Choroid plexus epithelial cell (primary cell): ENCODE data around the gene BCL2L11.

Experiments used
- DNase-seq: peaks from one replicate; pipeline ENCODE4 v3.0.0-alpha.2; 2010; ENCODE audit warnings: low read depth
- H3K4me3 ChIP-seq: 2 replicates; pipeline ENCODE4 v1.5.1; 2011; ENCODE audit warnings: low read depth, mild to moderate bottlenecking, control low read depth, low read length, moderate library complexity
- TF ChIP-seq, protein P1 (sequence below): conservative IDR thresholded peaks from 2 replicates; pipeline ENCODE4 v1.5.1; 2011; ENCODE audit warnings: low read depth, mild to moderate bottlenecking, control low read depth, inconsistent platforms, low read length, moderate library complexity

BCL2L11 gene

GRCh38 chr2:111145103-111145760 lies 24.5 kb downstream of the BCL2L11 start:
- H3K4me3 ChIP-seq: no peak overlapping the region
- no peak for DNase-seq
- TF ChIP-seq, protein P1, sequence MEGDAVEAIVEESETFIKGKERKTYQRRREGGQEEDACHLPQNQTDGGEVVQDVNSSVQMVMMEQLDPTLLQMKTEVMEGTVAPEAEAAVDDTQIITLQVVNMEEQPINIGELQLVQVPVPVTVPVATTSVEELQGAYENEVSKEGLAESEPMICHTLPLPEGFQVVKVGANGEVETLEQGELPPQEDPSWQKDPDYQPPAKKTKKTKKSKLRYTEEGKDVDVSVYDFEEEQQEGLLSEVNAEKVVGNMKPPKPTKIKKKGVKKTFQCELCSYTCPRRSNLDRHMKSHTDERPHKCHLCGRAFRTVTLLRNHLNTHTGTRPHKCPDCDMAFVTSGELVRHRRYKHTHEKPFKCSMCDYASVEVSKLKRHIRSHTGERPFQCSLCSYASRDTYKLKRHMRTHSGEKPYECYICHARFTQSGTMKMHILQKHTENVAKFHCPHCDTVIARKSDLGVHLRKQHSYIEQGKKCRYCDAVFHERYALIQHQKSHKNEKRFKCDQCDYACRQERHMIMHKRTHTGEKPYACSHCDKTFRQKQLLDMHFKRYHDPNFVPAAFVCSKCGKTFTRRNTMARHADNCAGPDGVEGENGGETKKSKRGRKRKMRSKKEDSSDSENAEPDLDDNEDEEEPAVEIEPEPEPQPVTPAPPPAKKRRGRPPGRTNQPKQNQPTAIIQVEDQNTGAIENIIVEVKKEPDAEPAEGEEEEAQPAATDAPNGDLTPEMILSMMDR: no peak

GRCh38 chr2:111145951-111146350 lies 25.2 kb downstream of the BCL2L11 start:
- no peak for DNase-seq
- H3K4me3 ChIP-seq: no peak overlapping the region
- TF ChIP-seq, protein P1: no peak

DNA sequence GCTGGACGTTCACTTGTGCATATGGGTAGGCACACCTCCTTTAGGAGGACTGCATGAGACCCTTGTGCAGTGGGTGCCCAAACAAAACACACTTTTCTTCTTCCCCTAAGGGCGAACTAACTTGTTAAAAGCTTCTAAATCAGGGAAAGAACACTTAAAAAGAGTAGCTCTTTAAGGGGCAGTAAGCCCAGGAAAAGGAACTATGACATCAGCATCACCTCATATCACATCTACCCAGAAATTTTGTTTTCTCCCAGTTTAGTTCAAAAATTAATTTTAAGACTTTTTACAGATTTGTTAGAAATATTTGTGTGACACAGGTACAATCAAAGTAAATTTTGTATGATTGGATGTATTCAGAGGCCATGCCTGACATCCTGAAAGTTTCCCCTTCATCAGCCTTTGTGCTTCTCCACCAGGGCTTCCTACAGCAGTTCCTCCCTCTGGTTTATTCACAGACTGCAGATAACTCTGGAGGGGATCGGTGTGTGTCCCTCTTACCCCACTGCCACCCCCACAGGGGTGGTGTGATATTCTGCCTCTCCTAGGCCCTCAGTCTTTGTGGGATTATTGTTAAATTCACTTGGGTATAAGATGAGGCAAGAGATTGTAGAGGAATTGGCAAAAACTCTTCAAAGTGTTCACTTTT lies 27.6 kb downstream of the BCL2L11 start:
- TF ChIP-seq, protein P1: no peak
- H3K4me3 ChIP-seq: no peak overlapping the region
- DNase-seq: no peak

DNA sequence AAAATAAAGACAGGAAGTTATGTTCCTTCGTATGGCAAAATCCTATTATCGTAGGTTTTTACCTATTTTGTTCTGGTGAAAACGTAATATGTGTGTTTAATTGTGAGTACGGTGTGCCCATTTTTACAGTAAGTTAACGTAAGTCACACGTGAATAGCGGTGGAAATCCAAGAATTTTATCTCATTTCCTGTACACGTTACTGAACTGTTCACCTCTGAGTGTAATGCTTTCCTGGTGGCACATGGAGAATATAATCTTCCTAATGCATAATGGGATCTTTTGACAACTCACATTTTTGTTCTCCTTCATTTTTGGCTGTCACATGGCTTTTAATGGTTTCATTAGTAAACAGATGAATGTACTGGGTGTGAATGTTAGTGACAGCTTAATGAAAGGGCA lies 28.2 kb downstream of the BCL2L11 start:
- H3K4me3 ChIP-seq: no peak overlapping the region
- TF ChIP-seq, protein P1: no peak
- DNase-seq: peak; percentile 20

DNA sequence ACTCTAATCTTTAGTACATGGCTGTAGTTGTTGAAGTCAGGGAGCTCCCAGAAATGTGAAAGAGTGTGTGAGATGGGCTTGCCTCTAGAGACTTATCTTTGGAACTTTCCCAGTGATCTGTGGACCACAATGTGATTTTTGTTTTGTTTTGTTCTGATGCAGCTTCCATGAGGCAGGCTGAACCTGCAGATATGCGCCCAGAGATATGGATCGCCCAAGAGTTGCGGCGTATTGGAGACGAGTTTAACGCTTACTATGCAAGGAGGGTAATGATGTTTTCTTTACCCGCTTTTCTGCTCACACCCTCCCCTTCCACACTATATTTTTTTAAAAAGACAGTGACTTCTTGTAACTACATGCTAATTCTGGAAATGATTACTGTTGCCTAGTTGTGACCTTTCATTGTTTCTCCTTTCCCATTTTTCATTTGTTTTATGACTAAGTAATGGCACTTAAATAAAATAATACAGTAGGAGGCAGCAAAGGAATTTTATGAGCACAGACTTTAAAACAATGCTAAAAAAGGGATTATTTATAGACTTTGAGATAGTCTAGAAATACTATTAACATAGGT lies 29.3 kb downstream of the BCL2L11 start:
- no peak overlapping the region for H3K4me3 ChIP-seq
- DNase-seq: no peak
- TF ChIP-seq, protein P1: no peak

DNA sequence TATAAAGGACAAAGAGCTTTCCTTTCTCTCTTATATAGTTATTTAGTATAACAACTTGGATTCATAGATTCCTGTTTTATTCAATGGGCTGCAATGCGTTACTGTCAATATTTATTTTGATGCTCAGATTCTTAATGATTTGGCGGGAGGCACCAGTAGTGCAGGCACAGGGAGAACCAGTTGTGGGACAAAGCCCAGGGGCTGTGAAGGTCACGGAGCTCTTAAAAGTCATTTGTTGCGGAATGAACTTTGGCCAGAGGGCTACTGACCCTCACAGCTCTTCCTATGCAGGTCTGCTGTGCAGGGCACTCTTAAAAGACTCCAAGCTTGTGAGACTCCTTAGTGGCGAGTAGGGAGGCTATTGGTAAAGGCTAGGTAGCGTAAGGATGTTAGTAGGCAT lies 34.0 kb downstream of the BCL2L11 start:
- TF ChIP-seq, protein P1: no peak
- H3K4me3 ChIP-seq: no peak overlapping the region
- DNase-seq: no peak
